T-helper 22 cell (primary cell): Measurements from ENCODE around the gene TAF11.
"Not testable (repeated sequence)": the region's sequence is repeated elsewhere in the genome, so short reads cannot be mapped to it uniquely, and the experiment has no call there.

Source experiments
- DNase-seq: peaks from one replicate; pipeline ENCODE4 v3.0.0-alpha.2; 2020; ENCODE audit warnings: low read depth

Gene TAF11

DNA sequence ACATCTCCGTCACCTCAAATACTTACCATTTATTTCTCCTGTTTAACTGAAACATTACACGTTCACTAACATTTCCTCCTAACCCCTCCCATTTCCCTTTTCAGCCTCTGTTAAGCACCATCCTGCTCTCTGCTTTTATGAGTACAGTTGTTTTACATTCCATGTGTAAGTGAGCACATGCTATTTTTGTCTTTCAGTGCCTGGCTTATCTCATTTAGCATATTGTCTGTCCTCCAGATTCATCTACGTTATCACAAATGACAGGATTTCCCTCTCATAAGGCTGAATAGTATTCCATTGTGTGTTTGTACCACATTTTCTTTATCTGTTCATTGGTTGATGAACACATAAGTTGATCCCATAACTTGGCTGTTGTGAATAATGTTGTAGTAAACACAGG lies 22.7 kb downstream of the TAF11 start:
- no peak for DNase-seq

DNA sequence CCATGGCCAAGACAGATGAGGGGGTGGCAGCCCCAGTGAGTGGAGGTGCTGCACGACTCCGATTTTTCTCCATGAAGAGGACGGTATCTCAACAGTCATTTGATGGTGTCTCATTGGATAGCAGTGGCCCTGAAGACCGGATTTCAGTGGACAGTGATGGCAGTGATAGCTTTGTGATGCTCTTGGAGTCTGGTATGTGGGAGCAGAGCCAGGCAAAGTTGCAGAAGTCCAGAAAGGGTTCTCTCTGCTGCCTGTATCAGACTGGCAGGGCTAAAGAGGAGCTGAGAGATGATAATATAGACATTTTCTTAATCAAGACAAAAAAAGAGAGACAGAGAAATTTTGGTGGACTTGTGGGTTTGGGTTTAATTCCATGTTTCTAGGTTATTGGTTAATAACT lies 23.8 kb downstream of the TAF11 start:
- DNase-seq = no peak

DNA sequence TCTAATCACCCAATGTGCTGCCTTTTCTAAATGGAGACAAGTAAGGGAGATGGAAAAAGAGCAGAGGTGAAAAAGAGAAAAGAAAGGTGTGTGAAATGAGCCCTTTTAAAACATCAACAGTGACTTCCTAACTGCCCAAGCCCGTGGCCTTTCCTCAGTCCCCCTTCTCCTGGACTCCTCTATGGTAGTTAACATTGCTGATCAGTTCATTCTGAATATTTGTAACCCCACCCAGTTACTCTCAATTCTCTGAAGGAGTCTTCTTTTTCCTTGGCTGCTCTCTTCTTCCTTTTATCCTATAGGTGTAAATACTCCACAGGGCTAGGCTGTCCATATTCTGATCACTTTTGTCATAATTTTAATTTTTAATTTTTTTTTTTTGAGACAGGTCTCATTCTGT lies 27.1 kb downstream of the TAF11 start:
- no peak for DNase-seq

DNA sequence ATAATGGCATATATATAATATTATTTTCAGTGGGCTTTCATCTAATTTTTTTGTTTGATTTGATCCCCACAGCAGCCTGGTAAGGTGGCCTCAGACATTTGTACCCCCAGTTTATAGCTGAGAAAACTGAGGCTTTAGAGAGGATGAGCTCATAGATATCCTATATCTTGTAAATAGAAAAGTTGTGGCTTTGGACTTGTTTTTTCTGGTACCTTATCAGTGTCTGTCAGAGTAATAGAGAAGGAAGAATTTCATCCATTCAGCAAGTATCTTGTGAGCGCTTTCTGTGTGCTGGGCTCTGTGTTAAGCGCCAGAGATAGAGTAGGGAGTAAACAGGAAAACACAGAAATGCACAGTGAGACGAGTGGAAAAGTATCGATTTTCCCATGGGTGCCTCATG lies 27.9 kb downstream of the TAF11 start:
- no peak for DNase-seq

DNA sequence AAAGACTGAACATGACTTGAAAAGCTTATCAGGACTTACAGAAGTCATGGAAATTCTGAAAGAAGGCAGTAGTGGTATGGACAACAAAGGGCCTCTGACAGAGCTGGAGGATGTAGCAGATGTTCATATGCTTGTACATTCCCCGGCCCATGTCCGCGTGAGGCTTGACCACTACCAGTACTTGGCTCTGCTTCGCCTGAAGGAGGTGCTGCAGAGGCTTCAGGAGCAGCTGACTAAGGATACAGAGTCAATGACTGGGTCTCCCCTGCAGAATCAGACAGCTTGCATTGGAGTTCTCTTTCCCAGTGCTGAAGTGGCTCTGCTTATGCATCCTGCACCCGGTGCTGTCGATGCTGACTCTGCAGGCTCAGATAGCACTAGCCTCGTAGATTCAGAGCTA lies 29.2 kb downstream of the TAF11 start:
- no peak for DNase-seq

DNA sequence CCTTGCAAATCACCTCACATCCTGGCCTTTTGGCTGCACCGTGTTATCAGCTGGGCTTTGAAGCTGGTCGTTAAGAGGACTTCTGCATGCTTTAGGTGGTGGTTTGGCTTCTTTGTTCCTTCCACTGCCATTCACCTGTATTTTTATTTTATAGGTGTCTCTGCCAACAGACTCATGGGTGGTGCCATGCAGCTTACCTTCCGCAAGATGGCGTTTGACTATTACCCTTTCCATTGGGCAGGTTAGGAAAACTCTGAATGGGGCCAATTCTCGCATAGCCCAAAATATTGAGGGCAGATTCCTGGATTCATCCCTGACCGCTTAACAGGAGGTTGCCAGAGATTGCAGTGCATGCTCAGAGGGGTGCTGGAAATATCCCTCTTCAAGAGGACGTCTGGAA lies 32.4 kb downstream of the TAF11 start:
- no peak for DNase-seq

DNA sequence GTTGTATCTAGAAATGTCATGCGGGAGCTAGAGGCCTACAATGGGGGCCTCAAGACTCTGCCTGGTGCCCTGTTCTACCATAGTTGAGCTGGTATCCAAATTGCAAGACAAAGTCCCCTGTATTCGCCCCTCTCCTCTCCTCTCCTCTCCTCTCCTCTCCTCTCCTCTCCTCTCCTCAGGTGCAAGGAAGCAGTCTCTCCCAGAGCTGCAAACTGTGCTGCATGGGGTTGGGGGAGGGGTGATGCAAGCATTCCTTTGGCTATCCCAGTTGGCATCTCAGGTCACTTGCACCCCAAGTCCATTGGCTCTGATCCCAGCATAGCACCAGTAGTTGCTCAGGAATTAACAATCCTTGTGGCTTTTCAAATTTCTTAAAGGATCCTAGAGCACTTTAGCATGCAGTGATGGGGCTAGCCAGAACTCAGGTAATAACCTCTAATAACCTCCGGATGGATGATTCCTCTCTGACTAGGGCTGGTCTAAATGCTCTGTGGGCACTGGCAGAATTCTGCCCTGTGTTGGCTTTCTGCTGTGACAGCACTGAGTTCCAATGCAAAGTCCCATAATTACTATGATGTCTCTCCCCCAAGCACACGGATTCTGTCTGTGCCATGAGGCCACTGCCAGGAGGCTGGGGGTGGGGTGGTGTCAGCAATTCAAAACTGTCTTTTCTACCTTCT lies 35.3 kb downstream of the TAF11 start:
- no peak for DNase-seq

DNA sequence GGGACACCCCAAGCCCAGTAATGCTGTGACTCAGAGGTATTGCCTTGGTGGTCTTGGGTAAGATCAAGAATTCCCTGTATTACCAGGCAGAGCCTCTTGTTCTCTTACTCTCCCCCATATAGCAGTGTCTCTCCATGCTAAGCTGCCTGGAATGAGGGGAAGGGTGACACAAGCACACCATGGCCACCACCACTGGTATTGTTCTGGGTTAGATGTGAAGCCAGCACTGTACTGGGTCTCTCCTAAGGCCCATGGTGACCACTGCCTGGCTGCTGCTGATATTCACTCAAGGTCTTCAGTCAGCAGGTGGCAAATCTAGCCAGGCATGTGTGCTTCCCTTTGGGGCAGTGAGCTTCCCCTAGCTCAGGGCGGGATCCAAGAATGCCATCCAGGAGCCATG lies 36.5 kb downstream of the TAF11 start:
- no peak for DNase-seq

DNA sequence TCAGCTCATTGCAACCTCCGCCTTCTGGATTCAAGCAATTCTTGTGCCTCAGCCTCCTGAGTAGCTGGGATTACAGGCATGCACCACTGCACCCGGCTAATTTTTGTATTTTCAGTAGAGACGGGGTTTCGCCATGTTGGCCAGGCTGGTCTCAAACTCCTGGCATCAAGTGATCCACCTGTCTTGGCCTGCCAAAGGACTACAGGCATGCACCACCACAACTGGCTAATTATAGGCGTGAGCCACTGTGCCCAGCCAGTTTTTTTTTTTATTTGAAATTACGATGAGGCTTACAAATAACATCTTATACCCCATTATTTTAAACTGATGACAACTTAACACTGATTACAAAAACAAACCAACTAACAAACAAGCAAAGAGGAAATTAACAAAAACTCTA lies 38.8 kb downstream of the TAF11 start:
- DNase-seq = not testable (repeated sequence)

DNA sequence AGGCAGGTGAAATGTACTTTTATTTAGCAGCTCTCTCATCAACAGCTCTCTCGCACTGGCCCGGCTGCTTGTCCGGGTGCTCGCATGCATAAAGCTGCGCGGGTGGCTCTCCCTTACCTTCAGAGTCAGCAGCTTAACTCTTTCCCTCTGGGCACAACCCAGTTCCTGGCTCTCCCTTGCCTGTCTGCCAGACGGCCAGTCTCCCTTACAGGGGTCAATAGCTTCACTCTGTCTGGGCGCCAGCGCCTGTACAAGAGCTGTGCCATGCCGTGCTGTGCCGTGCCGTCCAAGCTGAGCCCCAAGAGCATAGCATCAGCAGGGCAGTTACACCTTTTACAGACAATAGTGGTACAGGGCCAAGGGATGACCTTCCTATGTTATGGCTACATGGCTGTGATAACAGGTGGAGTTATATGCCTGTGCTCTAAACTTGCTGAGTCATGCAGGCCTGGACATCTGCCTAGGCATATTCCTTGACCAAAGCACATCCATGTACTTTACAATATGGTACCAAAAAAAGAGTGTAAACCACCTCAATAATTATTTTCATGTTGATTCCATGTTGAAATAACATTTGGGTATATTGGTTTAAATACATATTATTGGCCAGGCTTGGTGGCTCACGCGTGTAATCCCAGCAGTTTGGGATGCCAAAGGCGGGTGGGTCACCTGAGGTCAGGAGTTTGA lies 48.0 kb downstream of the TAF11 start:
- no peak for DNase-seq

DNA sequence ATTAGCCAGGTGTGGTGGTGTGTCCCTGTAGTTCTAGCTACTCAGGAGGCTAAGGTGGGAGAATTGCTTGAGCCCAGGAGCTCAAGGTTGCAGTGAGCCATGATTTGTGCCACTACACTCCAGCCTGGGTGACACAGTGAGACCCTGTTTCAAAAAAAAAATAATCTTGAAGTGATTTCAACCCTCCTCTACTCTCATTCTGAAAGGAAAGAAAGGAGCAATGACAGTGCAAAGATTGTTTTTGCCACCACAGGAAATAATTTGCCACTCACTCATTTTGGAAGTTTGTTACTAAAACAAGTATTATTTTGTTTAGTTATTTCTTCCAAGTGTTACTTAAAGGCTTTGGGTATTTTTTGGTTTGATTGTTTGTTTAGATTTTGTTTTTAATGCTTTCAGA lies 50.3 kb downstream of the TAF11 start:
- no peak for DNase-seq

DNA sequence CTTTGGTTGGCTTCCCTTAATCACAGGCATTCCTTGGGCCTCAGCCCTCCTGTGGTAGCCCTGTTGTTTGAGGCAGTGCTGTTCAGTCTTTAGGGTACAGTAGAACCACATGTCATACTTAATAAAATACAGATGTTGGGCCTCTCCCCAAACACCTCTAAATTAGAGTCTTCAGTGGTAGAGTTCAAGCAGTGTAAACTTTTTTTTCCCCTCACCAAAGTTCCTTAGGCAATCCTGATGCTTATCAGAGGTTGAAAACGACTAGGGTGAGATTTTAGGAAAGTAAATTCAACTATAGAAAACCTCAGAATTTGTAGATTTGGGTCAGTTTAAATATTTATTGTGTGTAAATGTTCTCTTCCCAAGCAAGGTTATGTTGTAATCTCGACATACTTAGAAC lies 51.4 kb downstream of the TAF11 start:
- DNase-seq = no peak

DNA sequence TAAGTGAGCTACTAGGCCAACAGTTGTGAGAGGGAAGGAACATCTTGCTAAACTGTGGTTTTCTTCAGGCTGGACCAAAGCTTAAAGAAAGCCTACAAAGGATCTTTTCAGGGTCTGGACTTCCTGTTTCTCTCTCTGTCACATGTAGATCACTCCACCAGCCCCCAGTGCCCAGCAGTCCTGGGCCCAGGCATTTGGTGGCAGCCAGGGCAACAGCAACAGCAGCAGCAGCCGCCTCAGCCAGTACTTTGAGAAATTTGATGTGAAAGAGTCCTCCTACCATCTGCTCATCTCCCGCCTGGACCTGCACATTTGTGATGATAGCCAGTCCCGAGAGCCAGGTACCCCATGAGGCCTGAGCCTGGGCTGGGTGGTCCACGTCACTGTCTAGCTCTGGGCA lies 51.8 kb downstream of the TAF11 start:
- no peak for DNase-seq

DNA sequence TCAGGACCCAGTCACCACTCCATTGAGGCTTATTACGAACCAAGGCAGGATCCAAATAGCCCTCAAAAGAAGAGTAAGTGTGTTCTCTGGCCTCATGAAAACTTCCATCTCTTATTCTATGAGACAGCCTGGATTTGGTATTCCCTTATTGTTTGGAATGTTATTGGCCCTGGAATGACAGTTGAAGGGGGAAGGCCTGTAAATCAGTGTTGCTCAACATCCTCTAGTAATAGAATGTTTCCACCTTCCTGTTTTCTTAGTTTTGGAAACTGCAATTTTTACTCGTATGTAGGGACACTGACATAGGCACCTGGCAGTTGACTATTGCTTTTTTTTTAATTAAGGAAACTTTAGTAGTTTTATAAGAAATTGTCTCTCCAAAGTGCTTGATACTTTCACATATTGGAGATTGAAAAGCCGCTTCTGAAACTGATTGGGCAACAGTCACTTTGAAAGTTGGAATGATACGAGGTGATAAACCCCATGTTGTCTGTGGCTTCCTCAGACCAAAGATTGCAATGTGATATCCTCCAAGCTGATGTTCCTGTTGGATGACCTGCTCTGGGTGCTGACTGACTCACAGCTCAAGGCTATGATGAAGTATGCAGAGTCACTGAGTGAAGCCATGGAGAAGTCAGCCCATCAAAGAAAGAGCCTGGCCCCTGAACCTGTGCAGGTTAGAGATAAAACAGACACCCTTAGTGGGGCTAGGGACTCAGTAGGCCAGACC lies 52.9 kb downstream of the TAF11 start:
- no peak for DNase-seq

DNA sequence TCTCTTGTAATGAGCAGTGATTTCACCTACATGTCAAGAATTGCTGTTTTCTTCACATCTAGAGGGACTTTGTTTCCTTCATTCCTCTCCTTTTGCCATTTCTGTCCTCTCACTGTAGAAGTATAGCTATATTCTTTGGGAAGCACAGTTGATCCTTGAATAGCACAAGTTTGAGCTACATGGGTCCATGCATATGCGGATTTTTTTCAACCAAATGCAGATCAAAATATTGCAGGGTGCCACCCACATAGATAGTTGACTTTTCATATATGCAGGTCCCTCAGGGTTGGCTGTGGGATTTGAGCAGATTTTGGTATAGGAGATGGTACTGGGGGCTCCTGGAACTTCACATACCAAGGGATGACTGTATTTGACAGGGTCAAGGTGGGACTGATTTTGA lies 54.9 kb downstream of the TAF11 start:
- DNase-seq = no peak

DNA sequence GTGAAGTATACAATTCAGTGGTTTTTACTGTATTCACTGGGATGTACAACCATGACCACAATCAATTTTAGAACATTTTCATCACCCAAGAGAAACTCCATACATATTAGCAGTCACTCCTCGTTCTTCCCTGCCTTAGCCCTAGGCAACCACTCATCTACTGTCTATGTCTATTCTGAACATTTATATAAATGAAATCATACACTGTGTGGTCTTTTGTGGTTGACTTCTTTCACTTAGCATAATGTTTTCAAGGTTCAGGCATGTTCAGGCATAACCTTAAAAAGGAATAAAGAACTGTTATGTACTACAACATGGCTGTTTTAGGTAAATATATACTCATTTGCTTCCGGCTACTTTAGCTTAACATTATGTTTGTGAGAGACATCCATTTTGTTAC lies 58.7 kb downstream of the TAF11 start:
- DNase-seq = no peak
